NCI-H2081 (cell line): ENCODE measurements around the gene SEMA4B.
A peak's percentile ranks its signal among the peaks of the same experiment; 100 is the strongest.
"Not testable (repeated sequence)": the region's sequence is repeated elsewhere in the genome, so short reads cannot be mapped to it uniquely, and the experiment has no call there.

Source experiments
- DNase-seq, 2 experiments: peaks; one replicate each; lab custom pipeline; 2025; lab: John Stamatoyannopoulos, UW

Gene SEMA4B

DNA sequence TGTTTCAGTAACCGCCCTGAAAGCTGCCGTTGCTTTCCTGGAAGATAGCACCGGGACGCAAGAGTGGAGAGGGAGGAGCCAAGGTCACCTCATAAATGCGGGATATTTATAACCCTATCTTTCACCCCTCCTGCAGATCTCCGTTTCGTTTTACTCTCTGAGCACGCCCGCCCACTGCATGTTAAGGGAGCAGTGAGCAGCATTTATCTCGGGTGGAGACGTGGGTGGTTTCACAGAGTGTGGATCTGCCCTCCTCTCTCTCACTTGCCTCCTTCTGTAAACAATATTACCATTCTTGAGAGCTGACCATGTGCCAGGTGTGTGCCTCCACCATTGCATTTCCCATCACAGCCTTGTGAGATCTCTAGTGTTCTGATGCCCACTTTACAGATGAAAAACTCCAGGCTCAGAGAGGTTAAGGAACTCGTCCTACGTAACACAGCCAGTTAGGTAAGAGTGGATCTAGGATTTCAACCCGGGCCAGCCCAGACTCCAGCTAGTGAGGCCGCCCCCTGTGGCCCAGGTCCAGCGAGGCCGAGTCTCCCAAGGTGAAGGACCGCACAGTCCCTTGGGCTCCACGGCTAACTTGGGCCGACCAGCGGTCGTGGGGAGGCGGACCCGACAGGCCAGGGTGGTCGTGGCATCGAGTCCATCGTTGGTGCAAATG, 16.9 kb upstream of the SEMA4B start:
- DNase-seq, result peak; percentile 38 to 52

DNA sequence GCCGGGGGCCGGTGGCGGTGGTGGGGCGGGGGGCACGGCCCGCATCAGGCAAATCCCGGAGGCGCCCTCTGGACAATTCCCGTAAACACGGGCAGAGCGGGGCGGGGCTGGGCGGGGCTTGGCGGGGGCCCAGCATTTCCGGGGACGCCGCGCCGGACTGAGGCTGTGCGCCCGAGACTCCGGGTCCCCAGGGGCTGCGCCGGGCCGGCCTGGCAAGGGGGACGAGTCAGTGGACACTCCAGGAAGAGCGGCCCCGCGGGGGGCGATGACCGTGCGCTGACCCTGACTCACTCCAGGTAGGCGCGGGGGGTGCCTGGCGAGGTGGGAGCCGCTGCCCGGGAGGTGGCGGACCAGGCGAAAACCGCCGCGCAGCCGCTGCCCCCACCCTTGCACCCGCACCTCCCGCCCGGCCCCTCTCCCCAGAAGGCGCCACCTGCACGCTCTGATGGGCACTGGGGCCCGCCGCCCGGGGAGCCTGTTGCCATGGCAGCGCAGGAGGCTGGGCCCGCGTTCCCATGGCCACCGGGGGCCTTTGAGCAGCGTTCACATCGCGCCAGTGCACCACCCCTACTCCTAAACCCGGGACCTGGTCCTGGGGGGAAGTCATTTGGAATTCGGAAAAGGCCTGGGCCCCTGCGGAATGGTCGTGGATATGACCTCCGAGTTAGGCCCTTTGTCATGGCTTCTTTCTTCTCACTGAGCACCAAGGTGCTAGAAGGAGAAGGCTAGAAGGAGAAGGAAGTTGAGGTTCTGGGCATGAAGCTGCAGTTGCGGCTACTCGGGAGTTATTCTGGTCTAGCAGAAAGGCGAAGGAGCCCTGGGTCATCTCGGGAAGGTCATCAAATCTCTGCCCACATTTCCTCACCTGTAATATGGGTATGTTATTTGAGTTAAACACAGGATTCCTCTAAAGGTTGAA, 16.1 kb upstream of the SEMA4B start:
- peak; percentile 67 to 80 for DNase-seq

DNA sequence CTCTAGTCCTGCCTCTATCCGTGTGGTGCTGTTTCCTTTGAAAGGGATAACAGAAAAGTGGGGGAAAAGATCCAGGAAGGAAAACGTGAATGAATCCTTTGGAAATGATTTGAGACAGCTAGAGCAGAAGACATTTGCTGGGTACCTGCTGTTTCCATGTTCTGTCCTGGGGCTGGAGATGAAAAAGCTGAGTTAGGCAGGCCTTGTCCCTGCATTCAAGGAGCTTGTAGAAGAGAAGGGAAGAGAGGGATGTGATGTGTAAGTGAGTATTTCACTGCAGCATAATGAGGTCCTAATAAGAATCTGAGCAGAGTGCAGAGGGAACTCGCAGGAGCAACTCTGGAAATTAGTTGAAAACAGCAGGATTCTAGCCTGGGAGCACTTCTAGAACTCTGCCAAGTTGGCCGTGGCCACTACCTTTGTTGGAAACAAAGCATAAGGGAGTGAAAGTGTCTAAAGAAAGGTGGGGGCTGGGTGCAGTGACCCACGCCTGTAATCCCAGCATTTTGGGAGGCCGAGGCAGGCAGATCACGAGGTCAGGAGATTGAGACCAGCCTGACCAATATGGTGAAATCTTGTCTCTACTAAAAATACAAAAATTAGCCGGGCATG, 13.8 kb upstream of the SEMA4B start:
- no peak for DNase-seq

DNA sequence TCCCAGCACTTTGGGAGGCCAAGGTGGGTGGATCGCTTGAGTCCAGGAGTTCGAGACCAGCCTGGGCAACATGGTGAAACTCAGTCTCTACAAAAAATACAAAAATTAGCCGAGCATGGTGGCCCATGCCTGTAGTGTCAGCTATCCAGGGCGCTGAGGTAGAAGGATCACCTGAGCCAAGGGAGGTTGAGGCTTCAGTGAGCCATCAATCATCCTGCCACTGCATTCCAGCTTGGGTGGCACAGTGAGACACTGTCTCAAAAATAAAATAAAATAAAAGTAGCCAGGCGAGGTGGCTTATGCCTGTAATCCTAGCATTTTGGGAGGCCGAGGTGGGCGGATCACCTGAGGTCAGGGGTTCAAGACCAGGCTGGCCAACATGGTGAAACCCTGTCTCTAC, 13.1 kb upstream of the SEMA4B start:
- DNase-seq, result not testable (repeated sequence)

GRCh38 chr15:90188914-90189748, 12.0 kb upstream of the SEMA4B start:
- DNase-seq, result no peak

GRCh38 chr15:90189781-90190467, 11.2 kb upstream of the SEMA4B start:
- no peak for DNase-seq

DNA sequence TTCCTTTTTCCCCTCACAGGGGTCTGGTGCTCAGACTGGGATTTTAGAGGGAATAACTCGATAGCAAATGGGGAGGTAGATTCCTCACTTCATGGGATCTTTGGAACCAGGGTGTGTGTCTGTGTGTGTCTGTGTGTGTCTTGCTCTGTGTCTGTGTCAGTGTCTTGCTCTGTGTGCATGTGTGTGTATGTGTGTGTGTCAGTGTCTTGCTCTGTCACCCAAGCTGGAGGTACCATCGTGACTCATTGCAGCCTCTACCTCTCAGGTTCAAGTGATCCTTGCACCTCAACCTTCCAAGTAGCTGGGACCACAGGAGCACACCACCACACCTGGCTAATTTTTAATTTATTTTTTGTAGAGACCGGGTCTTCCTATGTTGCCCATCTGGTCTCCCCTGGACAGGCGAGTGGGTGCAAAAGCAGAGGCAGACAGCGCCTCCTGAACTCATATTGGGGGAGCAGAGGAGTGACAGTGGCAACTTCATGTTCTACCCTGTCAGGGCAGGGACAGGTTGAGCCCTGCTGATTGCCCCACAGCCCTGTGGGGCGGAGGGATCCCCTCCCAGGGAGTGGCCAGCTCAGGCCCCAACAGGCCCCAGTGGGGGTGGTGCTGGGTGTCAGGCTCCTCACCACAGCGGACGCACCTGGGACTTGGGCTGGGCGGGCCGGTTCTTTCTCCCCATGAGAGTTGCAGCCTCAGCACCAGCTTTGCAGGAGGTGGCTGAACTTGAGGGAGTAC, 10.4 kb upstream of the SEMA4B start:
- no peak for DNase-seq

DNA sequence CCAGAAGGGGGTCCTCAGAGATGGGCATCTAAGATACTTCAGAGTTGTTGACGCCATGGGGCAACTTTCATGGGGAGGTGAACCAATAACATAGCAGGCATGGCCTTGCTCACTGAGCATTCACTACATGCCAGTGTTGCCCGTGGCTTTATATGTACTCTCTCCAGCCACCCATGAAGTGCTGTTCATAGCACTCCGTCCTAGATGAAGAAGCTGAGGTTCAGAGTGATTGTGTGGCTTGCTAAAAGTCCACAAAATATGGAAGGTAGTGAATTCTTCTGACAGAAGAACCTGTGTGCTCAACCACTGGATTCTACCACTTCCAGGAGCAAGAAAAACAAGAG, 9.8 kb upstream of the SEMA4B start:
- no peak for DNase-seq

GRCh38 chr15:90191794-90192509, 9.2 kb upstream of the SEMA4B start:
- DNase-seq, result peak; percentile 88 to 94

- no peak for DNase-seq
Measured at GRCh38 chr15:90192961-90193786, 8.0 kb upstream of the SEMA4B start.

- DNase-seq, result no peak
Measured at GRCh38 chr15:90194655-90195054, 6.5 kb upstream of the SEMA4B start.

- no peak for DNase-seq
Measured at GRCh38 chr15:90200534-90201129, 498 bp upstream of the SEMA4B start.

- no peak for DNase-seq
Measured at GRCh38 chr15:90201944-90202375, 830 bp downstream of the SEMA4B start.

- DNase-seq, result no peak
Measured at GRCh38 chr15:90202929-90203328, 1.8 kb downstream of the SEMA4B start.

DNA sequence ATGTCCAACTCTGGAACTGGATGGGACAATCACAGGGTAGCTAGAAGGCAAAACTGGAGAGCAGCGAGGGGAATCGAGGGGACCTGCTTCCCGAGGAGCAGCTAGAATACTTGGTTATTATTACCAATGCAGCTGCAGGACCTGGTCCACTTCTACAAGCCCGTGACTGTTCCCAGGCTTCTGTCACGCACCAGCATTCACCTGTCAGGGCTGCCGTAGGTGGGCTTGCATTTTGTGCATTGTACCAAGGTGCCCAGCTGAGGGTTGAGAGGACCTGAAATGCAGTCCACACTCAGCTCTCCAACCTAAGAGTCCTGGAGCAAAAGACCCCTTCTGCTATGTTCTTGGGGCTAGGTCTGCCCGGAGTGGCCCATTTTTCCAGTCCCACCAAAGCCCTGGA, 2.3 kb downstream of the SEMA4B start:
- DNase-seq, result no peak

GRCh38 chr15:90203922-90204321, 2.8 kb downstream of the SEMA4B start:
- DNase-seq, result peak in 1 of 2 experiments; percentile 42

DNA sequence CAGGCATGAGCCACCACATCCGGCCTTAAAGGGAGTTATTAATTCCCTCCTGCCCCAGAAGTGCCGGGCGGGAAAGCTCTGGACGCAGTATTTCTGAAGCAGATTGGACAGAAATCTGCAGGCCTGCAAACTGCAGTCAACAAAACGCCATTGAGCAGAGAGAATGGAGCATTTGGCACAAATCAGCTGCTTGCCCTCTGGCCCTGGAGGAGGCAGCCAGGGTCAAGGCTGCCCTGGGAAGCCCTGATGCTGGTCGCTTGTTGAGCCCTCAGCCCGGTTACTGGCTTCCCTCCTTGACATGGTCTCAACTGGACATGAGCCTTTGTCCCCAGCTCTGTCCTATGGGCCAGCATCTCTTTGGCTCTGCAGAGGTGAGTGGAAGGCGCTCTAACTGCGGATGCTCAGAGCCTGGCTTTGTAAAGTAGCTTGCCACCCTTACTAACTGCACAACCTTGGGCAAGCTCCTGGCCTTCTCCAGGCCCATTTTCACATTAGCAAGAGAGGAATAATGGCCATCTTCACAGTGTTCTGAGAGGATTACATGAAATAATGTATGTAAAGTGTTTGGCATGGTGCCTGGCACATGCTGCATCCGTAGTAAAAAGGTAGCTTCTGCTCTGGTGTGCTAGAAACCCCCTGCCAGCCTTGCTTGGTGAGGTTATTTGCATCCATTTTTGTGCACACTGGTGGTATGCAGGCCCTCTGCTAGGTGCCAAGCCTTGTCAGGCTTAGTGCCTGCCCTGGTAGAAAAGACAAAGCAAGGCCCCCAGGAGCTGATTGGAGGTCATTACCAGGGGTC, 4.1 kb downstream of the SEMA4B start:
- DNase-seq, result no peak

- DNase-seq, result no peak
Measured at GRCh38 chr15:90205886-90206285, 4.8 kb downstream of the SEMA4B start.
